Astrocyte (in vitro differentiated cells and primary cell): Measurements from ENCODE around the gene CDK5RAP2. TPM values are rescaled to one million over a fixed set of nuclear protein-coding genes. Genes with fewer than 3 reads are reported as not detected.

Experiments used
- DNase-seq: peaks from one replicate; pipeline ENCODE4 v3.0.0-alpha.2; 2010; ENCODE audit warnings: low read depth
- FAIRE-seq: peaks from 2 replicates; lab custom pipeline; 2011; peaks lifted over from hg19 to GRCh38; lab: Jason Lieb, UNC
- H2AFZ ChIP-seq: 2 replicates; pipeline ENCODE4 v1.6.0; 2012; ENCODE audit warnings: low read depth, low read length, inconsistent platforms
- H3K27ac ChIP-seq: 2 replicates; pipeline ENCODE4 v1.5.1; 2011; ENCODE audit warnings: low read depth, low read length, inconsistent platforms
- H3K27me3 ChIP-seq: 2 replicates; pipeline ENCODE4 v1.6.0; 2011; ENCODE audit warnings: low read length, inconsistent platforms; ENCODE audit not compliant: insufficient read depth
- H3K36me3 ChIP-seq: 2 replicates; pipeline ENCODE4 v1.5.1; 2011; ENCODE audit warnings: low read length, inconsistent platforms; ENCODE audit not compliant: insufficient read depth
- H3K4me1 ChIP-seq: 2 replicates; pipeline ENCODE4 v1.5.1; 2011; ENCODE audit warnings: low read length, inconsistent platforms; ENCODE audit not compliant: insufficient read depth
- H3K4me2 ChIP-seq: 2 replicates; pipeline ENCODE4 v1.6.0; 2012; ENCODE audit warnings: low read length, inconsistent platforms
- H3K4me3 ChIP-seq: 2 replicates; pipeline ENCODE4 v1.5.1; 2011; ENCODE audit warnings: low read depth, mild to moderate bottlenecking, low read length, inconsistent platforms; ENCODE audit not compliant: insufficient read depth
- H3K79me2 ChIP-seq: 2 replicates; pipeline ENCODE4 v1.6.0; 2012; ENCODE audit warnings: mild to moderate bottlenecking, low read length, inconsistent platforms; ENCODE audit not compliant: insufficient read depth
- H3K9ac ChIP-seq: 2 replicates; pipeline ENCODE4 v1.6.0; 2012; ENCODE audit warnings: mild to moderate bottlenecking, low read length, inconsistent platforms
- H3K9me3 ChIP-seq: 2 replicates; pipeline ENCODE4 v1.5.1; 2012; ENCODE audit warnings: low read depth, mild to moderate bottlenecking, low read length, inconsistent platforms; ENCODE audit not compliant: insufficient read depth
- H4K20me1 ChIP-seq: 2 replicates; pipeline ENCODE4 v1.6.0; 2012; ENCODE audit warnings: low read length, inconsistent platforms; ENCODE audit not compliant: insufficient read depth
- H3K27ac Mint-ChIP-seq: one replicate; pipeline ENCODE4 v1.8.0; 2021; ENCODE audit warnings: mild to moderate bottlenecking, mixed read lengths; ENCODE audit not compliant: unreplicated experiment
- H3K27me3 Mint-ChIP-seq: one replicate; pipeline ENCODE4 v1.8.0; 2021; ENCODE audit warnings: low read depth, mixed read lengths; ENCODE audit not compliant: unreplicated experiment
- H3K36me3 Mint-ChIP-seq: one replicate; pipeline ENCODE4 v1.8.0; 2021; ENCODE audit warnings: low read depth, mixed read lengths; ENCODE audit not compliant: unreplicated experiment
- H3K4me1 Mint-ChIP-seq: one replicate; pipeline ENCODE4 v1.8.0; 2021; ENCODE audit warnings: low read depth, mixed read lengths; ENCODE audit not compliant: unreplicated experiment
- H3K4me3 Mint-ChIP-seq: one replicate; pipeline ENCODE4 v1.8.0; 2021; ENCODE audit warnings: mild to moderate bottlenecking, moderate library complexity, mixed read lengths; ENCODE audit not compliant: unreplicated experiment
- H3K9me3 Mint-ChIP-seq: one replicate; pipeline ENCODE4 v1.8.0; 2021; ENCODE audit warnings: mild to moderate bottlenecking, mixed read lengths; ENCODE audit not compliant: unreplicated experiment
- EZH2 ChIP-seq: IDR thresholded peaks from 2 replicates; pipeline ENCODE4 v1.6.1; 2012; ENCODE audit warnings: mild to moderate bottlenecking, low read length, inconsistent platforms; ENCODE audit not compliant: insufficient read depth
- total RNA-seq: library from RNA; stranded (reverse); gene quantifications from 2 replicates; pipeline ENCODE4 v1.2.1, GENCODE V29; 2021
- TF ChIP-seq, protein P1 (sequence below): IDR thresholded peaks from 2 replicates; pipeline ENCODE4 v1.5.1; 2011; ENCODE audit warnings: low read depth, mild to moderate bottlenecking, inconsistent platforms, low read length, moderate library complexity; ENCODE audit not compliant: insufficient read depth

Gene CDK5RAP2
- total RNA-seq, 1 donor from 2014 or later: 36.3 TPM

DNA sequence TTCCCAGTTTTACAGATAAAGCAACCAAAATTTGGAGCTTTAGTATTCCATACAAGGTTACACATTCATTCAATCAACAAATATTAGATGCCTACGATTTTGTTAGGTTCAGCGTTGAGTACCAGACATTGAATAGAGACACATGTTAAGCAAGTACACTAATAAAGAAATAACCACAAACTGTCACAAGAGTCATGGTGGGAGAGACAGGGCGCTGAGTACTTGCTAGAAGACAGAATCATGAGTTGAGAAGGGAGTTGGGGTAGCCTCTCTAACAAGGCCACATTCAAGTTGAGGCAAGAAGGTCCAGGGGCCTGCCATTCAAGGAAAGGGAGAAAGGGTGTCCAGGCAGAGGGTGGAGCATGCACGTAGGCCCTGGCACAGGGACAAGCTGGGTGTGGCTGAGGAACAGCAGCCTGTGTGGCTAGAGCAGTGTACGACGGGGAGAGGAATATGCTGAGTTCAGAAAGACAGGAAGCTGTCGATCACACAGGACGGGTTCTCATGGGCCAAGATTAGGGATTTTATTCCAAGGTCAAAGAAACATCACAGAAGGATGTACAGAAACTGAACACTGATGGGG, 17.0 kb downstream of the CDK5RAP2 start:
- no peaks in the 10 kb centered on the region for H3K9me3 ChIP-seq
- DNase-seq (no peak), FAIRE-seq (no peak)
- no peaks in the 10 kb centered on the region for H3K27me3 Mint-ChIP-seq
- H2AFZ ChIP-seq: no peak overlapping the region
- no peaks in the 10 kb centered on the region for H3K4me1 ChIP-seq
- H3K36me3 ChIP-seq: peaks cover 18% of the 10 kb centered on the region
- H3K36me3 Mint-ChIP-seq: peaks cover 16% of the 10 kb centered on the region
- no peak overlapping the region for H3K4me3 Mint-ChIP-seq
- H3K27me3 ChIP-seq: no peaks in the 10 kb centered on the region
- no peaks in the 10 kb centered on the region for H3K9me3 Mint-ChIP-seq
- H3K27ac ChIP-seq: no peak overlapping the region
- H3K4me1 Mint-ChIP-seq: no peaks in the 10 kb centered on the region
- peaks cover 36% of the 10 kb centered on the region for H3K79me2 ChIP-seq
- no peak overlapping the region for H3K27ac Mint-ChIP-seq
- no peak overlapping the region for H3K9ac ChIP-seq
- no peak for TF ChIP-seq EZH2
- TF ChIP-seq, protein P1, sequence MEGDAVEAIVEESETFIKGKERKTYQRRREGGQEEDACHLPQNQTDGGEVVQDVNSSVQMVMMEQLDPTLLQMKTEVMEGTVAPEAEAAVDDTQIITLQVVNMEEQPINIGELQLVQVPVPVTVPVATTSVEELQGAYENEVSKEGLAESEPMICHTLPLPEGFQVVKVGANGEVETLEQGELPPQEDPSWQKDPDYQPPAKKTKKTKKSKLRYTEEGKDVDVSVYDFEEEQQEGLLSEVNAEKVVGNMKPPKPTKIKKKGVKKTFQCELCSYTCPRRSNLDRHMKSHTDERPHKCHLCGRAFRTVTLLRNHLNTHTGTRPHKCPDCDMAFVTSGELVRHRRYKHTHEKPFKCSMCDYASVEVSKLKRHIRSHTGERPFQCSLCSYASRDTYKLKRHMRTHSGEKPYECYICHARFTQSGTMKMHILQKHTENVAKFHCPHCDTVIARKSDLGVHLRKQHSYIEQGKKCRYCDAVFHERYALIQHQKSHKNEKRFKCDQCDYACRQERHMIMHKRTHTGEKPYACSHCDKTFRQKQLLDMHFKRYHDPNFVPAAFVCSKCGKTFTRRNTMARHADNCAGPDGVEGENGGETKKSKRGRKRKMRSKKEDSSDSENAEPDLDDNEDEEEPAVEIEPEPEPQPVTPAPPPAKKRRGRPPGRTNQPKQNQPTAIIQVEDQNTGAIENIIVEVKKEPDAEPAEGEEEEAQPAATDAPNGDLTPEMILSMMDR: no peak
- no peak overlapping the region for H3K4me3 ChIP-seq
- no peak overlapping the region for H3K4me2 ChIP-seq
- peaks cover 13% of the 10 kb centered on the region for H4K20me1 ChIP-seq

DNA sequence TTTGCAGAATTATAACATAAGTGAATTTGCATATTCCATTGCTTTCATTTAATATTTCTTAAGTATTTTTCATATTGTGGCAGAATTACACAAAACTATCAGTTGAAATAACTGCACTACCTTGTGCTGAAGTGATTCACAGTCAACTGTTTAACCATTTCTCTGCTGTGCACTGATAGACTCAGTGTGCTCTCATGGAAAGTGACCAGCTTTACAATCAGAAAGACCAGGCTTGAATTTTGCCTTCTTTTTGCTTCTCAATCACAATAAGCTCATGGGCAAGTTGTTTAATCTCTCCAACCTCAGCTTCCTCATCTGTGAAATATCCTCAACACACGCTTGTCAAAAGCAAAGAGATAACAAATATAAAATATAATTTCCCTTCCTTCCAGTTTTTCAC, 18.3 kb downstream of the CDK5RAP2 start:
- Mint-ChIP-seq H3K4me1 (no peaks in the 10 kb centered on the region), H3K9me3 (no peaks in the 10 kb centered on the region), H3K27me3 (no peaks in the 10 kb centered on the region), H3K27ac (no peak overlapping the region), H3K36me3 (peaks cover 16% of the 10 kb centered on the region), H3K4me3 (no peak overlapping the region)
- H4K20me1 ChIP-seq: peaks cover 13% of the 10 kb centered on the region
- no peak overlapping the region for H3K4me2 ChIP-seq
- TF ChIP-seq, protein P1: no peak
- no peak for TF ChIP-seq EZH2
- H3K4me3 ChIP-seq: no peak overlapping the region
- peaks cover 41% of the 10 kb centered on the region for H3K79me2 ChIP-seq
- H3K9me3 ChIP-seq: no peaks in the 10 kb centered on the region
- no peak overlapping the region for H3K9ac ChIP-seq
- no peak for DNase-seq
- no peaks in the 10 kb centered on the region for H3K4me1 ChIP-seq
- H3K27ac ChIP-seq: no peak overlapping the region
- no peak for FAIRE-seq
- H3K36me3 ChIP-seq: peaks cover 12% of the 10 kb centered on the region
- no peak overlapping the region for H2AFZ ChIP-seq
- H3K27me3 ChIP-seq: no peaks in the 10 kb centered on the region

DNA sequence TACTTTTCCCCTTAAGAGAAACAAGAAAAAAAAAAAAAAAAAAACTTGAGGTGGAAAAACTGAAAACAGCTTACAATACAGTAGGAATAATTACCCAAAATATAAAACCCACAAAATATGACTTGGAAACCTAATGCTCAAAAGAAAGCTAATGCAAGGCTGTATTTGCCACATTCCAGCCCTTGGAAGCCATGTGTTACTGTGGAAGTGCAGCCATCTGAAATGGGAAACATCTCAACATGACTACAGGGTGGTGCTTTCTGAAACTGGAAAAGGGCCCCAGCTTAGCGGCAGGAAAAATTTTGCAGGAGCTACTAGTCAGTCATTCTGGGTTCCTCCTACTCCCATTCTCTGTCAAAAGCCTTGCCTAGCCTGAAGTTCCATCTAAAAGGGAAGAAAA, 20.4 kb downstream of the CDK5RAP2 start:
- no peak for DNase-seq
- Histone ChIP-seq H3K4me1 (no peaks in the 10 kb centered on the region), H3K27me3 (no peaks in the 10 kb centered on the region), H3K9ac (no peak overlapping the region), H3K36me3 (peaks cover 7% of the 10 kb centered on the region), H2AFZ (no peak overlapping the region), H3K4me3 (no peak overlapping the region), H3K79me2 (peaks cover 33% of the 10 kb centered on the region), H4K20me1 (peaks cover 6% of the 10 kb centered on the region), H3K9me3 (no peaks in the 10 kb centered on the region), H3K27ac (no peak overlapping the region), H3K4me2 (no peak overlapping the region)
- FAIRE-seq: no peak
- H3K36me3 Mint-ChIP-seq: peaks cover 9% of the 10 kb centered on the region
- no peak overlapping the region for H3K4me3 Mint-ChIP-seq
- H3K27ac Mint-ChIP-seq: no peak overlapping the region
- H3K27me3 Mint-ChIP-seq: no peaks in the 10 kb centered on the region
- TF ChIP-seq, protein P1: no peak
- TF ChIP-seq EZH2: no peak
- H3K9me3 Mint-ChIP-seq: no peaks in the 10 kb centered on the region
- no peaks in the 10 kb centered on the region for H3K4me1 Mint-ChIP-seq
